ENCODE results near the gene KISS1. TPM values are rescaled to one million over a fixed set of nuclear protein-coding genes. Genes with fewer than 3 reads are reported as not detected.

KISS1 gene
- polyA plus RNA-seq, 1 of the 3 experiments (the other 2 are of a cell fraction) = 0.10 TPM

DNA sequence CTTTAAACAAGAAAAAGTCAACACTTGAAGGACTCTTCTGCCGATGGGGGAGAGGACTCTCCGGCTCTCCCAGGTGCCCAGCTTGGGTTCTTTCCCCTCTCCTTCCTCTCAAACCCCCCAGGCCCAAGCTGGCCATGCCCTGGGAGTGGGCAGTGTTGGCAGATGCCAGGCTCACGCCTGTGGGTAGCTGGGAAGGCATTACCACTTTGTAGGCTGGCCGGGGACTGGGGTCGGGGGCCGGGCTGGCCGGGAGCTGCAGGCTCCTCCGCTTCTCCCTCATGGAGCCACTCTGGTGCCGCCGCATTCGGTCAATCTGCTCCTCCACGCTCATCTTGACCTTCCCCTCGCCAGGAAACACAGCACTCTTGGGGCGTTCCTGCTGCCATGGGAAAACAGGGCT lies 33.9 kb upstream of the KISS1 start:
- ChIA-PET POLR2A (no interaction called here), CTCF (interaction anchor here (0.7 to 4.5 kb wide), 7 partner anchors 23 to 168 kb away, joined by 3 to 19 read pairs (median 4); no protein-coding TSS in a partner anchor)
- DNase-seq = no peak
- H3K4me2 ChIP-seq = no peak overlapping the region
- H3F3A ChIP-seq (replicated peaks; ENCODE audit: insufficient read depth) = no peaks in the 10 kb centered on the region
- TF ChIP-seq, protein P1, sequence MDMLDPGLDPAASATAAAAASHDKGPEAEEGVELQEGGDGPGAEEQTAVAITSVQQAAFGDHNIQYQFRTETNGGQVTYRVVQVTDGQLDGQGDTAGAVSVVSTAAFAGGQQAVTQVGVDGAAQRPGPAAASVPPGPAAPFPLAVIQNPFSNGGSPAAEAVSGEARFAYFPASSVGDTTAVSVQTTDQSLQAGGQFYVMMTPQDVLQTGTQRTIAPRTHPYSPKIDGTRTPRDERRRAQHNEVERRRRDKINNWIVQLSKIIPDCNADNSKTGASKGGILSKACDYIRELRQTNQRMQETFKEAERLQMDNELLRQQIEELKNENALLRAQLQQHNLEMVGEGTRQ (IDR thresholded peaks at IDR 0.05; ENCODE audit: borderline replicate concordance, low read depth, low read length) = no peak
- TF ChIP-seq RAD21 (IDR thresholded peaks at IDR 0.05; ENCODE audit: low read length) (no peak), ELF1 (IDR thresholded peaks at IDR 0.05) (no peak), EP300 (IDR thresholded peaks at IDR 0.05; ENCODE audit: borderline replicate concordance in 1 of 2, low read depth in 1 of 2, low read length in 1 of 2) (no peak), TCF12 (IDR thresholded peaks at IDR 0.05) (no peak), GATA2 (CRISPR knock-in tag; IDR thresholded peaks at IDR 0.05) (no peak), FOSL2 (IDR thresholded peaks at IDR 0.05; ENCODE audit: borderline replicate concordance, low read depth) (no peak), JUND (IDR thresholded peaks at IDR 0.05) (no peak)
- TF ChIP-seq, protein P2, sequence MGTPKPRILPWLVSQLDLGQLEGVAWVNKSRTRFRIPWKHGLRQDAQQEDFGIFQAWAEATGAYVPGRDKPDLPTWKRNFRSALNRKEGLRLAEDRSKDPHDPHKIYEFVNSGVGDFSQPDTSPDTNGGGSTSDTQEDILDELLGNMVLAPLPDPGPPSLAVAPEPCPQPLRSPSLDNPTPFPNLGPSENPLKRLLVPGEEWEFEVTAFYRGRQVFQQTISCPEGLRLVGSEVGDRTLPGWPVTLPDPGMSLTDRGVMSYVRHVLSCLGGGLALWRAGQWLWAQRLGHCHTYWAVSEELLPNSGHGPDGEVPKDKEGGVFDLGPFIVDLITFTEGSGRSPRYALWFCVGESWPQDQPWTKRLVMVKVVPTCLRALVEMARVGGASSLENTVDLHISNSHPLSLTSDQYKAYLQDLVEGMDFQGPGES (IDR thresholded peaks at IDR 0.05; ENCODE audit: low read depth, low read length) = no peak
- H3K27ac ChIP-seq (ENCODE audit: low read depth in 2 of 2, low read length in 1 of 2) = no peak overlapping the region
- no peaks in the 10 kb centered on the region for H4K20me1 ChIP-seq (ENCODE audit: insufficient read depth)
- H3K4me1 ChIP-seq (ENCODE audit: control insufficient read depth in 1 of 2, insufficient read depth in 2 of 2, low read depth in 1 of 2, low read length in 1 of 2) = peaks cover 0 to 3% of the 10 kb centered on the region in 2 experiments; a peak in 1 of 4 replicates
- H3K27me3 ChIP-seq (ENCODE audit: insufficient read depth) = no peaks in the 10 kb centered on the region
- H3K79me2 ChIP-seq (ENCODE audit: insufficient read depth) = no peaks in the 10 kb centered on the region
- H3K9me2 ChIP-seq = no peaks in the 10 kb centered on the region
- H2AFZ ChIP-seq (ENCODE audit: low read depth) = no peak overlapping the region
- no peak overlapping the region for H3K4me3 ChIP-seq (ENCODE audit: low read depth in 2 of 2, low read length in 1 of 2)
- H3K9ac ChIP-seq = no peak overlapping the region
- 81% methylated on average over 10 of the region's 14 CpGs for WGBS (ENCODE audit: low lambda C conversion rate)
- peaks cover 0 to 17% of the 10 kb centered on the region in 2 experiments for H3K36me3 ChIP-seq (replicated peaks in 1 of 2; ENCODE audit: control insufficient read depth in 1 of 2, insufficient read depth in 2 of 2, low read length in 1 of 2)
- no peaks in the 10 kb centered on the region for H3K9me3 ChIP-seq

DNA sequence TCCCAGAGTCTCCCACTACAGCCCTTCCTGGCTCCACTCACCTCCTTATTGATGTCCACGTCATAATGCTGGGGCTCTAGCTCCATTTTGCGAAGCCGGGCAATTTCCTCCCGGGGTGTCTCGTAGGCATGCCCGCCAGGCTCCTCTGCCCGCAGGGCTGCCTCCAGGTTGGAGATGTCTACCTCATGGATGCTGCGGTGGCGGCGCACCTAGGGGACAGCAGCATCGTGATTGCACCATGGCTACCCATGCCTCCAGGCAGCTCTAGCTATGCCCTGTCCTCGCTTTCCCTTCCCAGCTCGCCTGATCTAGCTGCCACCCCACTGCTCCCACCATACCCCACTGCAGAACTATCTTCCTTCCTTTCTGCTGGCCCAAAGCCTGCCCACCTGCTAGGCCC lies 32.6 kb upstream of the KISS1 start:
- 85% methylated on average over 13 of the region's 13 CpGs for WGBS (ENCODE audit: low lambda C conversion rate)
- POLR2A ChIA-PET = no interaction called here

More for the DNA sequence above, 32.6 kb upstream of the KISS1 start:
- no peak overlapping the region for H3K9ac ChIP-seq
- no peaks in the 10 kb centered on the region for H3F3A ChIP-seq (replicated peaks; ENCODE audit: insufficient read depth)
- H4K20me1 ChIP-seq (ENCODE audit: insufficient read depth) = no peaks in the 10 kb centered on the region
- no peaks in the 10 kb centered on the region for H3K79me2 ChIP-seq (ENCODE audit: insufficient read depth)
- H3K27ac ChIP-seq (ENCODE audit: low read depth in 2 of 2, low read length in 1 of 2) = no peak overlapping the region
- DNase-seq = no peak
- no peaks in the 10 kb centered on the region for H3K9me2 ChIP-seq
- H3K36me3 ChIP-seq (replicated peaks in 1 of 2; ENCODE audit: control insufficient read depth in 1 of 2, insufficient read depth in 2 of 2, low read length in 1 of 2) = peaks cover 0 to 17% of the 10 kb centered on the region in 2 experiments
- CTCF ChIA-PET = interaction anchor here (0.6 to 4.5 kb wide), 8 partner anchors 15 to 263 kb away, joined by 3 to 19 read pairs (median 3); partner anchors contain the start of genes GOLT1A and PLEKHA6
- no peaks in the 10 kb centered on the region for H3K27me3 ChIP-seq (ENCODE audit: insufficient read depth)
- no peak overlapping the region for H3K4me3 ChIP-seq (ENCODE audit: low read depth in 2 of 2, low read length in 1 of 2)
- H3K4me2 ChIP-seq = no peak overlapping the region
- TF ChIP-seq SMC3 (IDR thresholded peaks at IDR 0.05; ENCODE audit: low read depth, low read length) = no peak
- no peak for TF ChIP-seq MXI1 (IDR thresholded peaks at IDR 0.05; ENCODE audit: low read depth, low read length)
- TF ChIP-seq, protein P3, sequence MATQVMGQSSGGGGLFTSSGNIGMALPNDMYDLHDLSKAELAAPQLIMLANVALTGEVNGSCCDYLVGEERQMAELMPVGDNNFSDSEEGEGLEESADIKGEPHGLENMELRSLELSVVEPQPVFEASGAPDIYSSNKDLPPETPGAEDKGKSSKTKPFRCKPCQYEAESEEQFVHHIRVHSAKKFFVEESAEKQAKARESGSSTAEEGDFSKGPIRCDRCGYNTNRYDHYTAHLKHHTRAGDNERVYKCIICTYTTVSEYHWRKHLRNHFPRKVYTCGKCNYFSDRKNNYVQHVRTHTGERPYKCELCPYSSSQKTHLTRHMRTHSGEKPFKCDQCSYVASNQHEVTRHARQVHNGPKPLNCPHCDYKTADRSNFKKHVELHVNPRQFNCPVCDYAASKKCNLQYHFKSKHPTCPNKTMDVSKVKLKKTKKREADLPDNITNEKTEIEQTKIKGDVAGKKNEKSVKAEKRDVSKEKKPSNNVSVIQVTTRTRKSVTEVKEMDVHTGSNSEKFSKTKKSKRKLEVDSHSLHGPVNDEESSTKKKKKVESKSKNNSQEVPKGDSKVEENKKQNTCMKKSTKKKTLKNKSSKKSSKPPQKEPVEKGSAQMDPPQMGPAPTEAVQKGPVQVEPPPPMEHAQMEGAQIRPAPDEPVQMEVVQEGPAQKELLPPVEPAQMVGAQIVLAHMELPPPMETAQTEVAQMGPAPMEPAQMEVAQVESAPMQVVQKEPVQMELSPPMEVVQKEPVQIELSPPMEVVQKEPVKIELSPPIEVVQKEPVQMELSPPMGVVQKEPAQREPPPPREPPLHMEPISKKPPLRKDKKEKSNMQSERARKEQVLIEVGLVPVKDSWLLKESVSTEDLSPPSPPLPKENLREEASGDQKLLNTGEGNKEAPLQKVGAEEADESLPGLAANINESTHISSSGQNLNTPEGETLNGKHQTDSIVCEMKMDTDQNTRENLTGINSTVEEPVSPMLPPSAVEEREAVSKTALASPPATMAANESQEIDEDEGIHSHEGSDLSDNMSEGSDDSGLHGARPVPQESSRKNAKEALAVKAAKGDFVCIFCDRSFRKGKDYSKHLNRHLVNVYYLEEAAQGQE (IDR thresholded peaks at IDR 0.05; ENCODE audit: low read depth, low read length) = no peak
- no peak for TF ChIP-seq GABPA (IDR thresholded peaks at IDR 0.05; ENCODE audit: low read depth)
- TF ChIP-seq, protein P4, sequence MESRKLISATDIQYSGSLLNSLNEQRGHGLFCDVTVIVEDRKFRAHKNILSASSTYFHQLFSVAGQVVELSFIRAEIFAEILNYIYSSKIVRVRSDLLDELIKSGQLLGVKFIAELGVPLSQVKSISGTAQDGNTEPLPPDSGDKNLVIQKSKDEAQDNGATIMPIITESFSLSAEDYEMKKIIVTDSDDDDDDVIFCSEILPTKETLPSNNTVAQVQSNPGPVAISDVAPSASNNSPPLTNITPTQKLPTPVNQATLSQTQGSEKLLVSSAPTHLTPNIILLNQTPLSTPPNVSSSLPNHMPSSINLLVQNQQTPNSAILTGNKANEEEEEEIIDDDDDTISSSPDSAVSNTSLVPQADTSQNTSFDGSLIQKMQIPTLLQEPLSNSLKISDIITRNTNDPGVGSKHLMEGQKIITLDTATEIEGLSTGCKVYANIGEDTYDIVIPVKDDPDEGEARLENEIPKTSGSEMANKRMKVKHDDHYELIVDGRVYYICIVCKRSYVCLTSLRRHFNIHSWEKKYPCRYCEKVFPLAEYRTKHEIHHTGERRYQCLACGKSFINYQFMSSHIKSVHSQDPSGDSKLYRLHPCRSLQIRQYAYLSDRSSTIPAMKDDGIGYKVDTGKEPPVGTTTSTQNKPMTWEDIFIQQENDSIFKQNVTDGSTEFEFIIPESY (IDR thresholded peaks at IDR 0.05; ENCODE audit: borderline replicate concordance, low read depth) = no peak
- TF ChIP-seq POLR2AphosphoS5 (IDR thresholded peaks at IDR 0.05; ENCODE audit: low read depth, low read length) = no peak
- no peak overlapping the region for H2AFZ ChIP-seq (ENCODE audit: low read depth)
- H3K4me1 ChIP-seq (ENCODE audit: control insufficient read depth in 1 of 2, insufficient read depth in 2 of 2, low read depth in 1 of 2, low read length in 1 of 2) = peaks cover 0 to 10% of the 10 kb centered on the region in 2 experiments; a peak in 2 of 4 replicates
- no peaks in the 10 kb centered on the region for H3K9me3 ChIP-seq

Measured in SK-N-SH (cell line).